GM12801 (cell line): ENCODE data around the gene AK5.

Experiments
- CTCF ChIP-seq: IDR thresholded peaks from one replicate; pipeline ENCODE4 v1.5.1; 2011; ENCODE audit warnings: control low read depth; ENCODE audit not compliant: insufficient read length; ENCODE audit errors: extremely low read depth

AK5 gene

GRCh38 chr1:77413541-77414335 lies 131.9 kb downstream of the AK5 start:
- TF ChIP-seq CTCF: no peak

- no peak for TF ChIP-seq CTCF
These were observed 133.8 kb downstream of the AK5 start for GRCh38 chr1:77415579-77415978.

GRCh38 chr1:77416692-77417450 lies 135.1 kb downstream of the AK5 start:
- no peak for TF ChIP-seq CTCF

- TF ChIP-seq CTCF: no peak
These were observed 139.8 kb downstream of the AK5 start for GRCh38 chr1:77421504-77422233.

- TF ChIP-seq CTCF: no peak
These were observed 142.4 kb downstream of the AK5 start for GRCh38 chr1:77424236-77424635.

- no peak for TF ChIP-seq CTCF
These were observed 146.2 kb downstream of the AK5 start for GRCh38 chr1:77428068-77428467.
